ENCODE data around the gene RGS5. TPM values are rescaled to one million over a fixed set of nuclear protein-coding genes. Genes with fewer than 3 reads are reported as not detected.
"Not testable (repeated sequence)": the region's sequence is repeated elsewhere in the genome, so short reads cannot be mapped to it uniquely, and the experiment has no call there.

Gene RGS5
- total RNA-seq, 1 experiment from 2014 or later: 4.7 TPM

DNA sequence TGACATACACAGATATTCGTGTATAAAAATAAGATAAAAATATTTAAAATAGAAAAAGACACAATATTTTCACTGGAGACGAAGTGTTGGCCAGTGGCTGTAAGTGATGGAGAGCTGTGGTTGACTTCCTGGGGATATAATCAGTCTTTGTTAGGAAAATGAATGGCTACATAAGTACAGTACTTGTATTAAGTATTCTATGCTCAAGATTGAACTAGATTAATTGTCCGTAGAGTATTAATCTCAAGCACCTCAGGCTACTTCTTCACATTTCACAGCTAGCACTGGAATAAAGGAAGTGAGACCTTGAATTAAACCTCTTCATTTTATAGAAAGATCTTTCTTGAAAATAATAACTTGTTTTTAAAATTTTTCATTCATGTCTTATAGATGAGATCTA lies 39.0 kb upstream of the RGS5 start:
- no peak for DNase-seq (ENCODE audit: low spot score)
- Histone ChIP-seq H3K27ac (ENCODE audit: low read depth, low read length, poor library complexity, severe bottlenecking) (no peak overlapping the region), H3K36me3 (ENCODE audit: insufficient read depth, low read length, poor library complexity, severe bottlenecking) (no peaks in the 10 kb centered on the region), H3K27me3 (replicated peaks; ENCODE audit: insufficient read depth, low read depth, low read length, poor library complexity) (no peaks in the 10 kb centered on the region), H3K4me3 (ENCODE audit: low read depth, low read length, poor library complexity, severe bottlenecking) (no peak overlapping the region), H3K9me3 (ENCODE audit: low read depth, low read length, poor library complexity, severe bottlenecking) (no peaks in the 10 kb centered on the region), H3K4me1 (ENCODE audit: insufficient read depth, low read length, poor library complexity, severe bottlenecking) (no peaks in the 10 kb centered on the region)
- ChIA-PET POLR2A (ENCODE audit: low non-redundant PET) (no interaction called here), CTCF (no interaction called here)
- intact Hi-C loops (cut with micrococcal nuclease; ENCODE audit: unreplicated experiment): no loop called here
- BruUV-seq (replicated peaks): no TSS peak
- TF ChIP-seq EZH2 (IDR thresholded peaks at IDR 0.05; ENCODE audit: borderline replicate concordance, low read depth, low read length, poor library complexity, severe bottlenecking): no peak
- TF ChIP-seq, protein P1, sequence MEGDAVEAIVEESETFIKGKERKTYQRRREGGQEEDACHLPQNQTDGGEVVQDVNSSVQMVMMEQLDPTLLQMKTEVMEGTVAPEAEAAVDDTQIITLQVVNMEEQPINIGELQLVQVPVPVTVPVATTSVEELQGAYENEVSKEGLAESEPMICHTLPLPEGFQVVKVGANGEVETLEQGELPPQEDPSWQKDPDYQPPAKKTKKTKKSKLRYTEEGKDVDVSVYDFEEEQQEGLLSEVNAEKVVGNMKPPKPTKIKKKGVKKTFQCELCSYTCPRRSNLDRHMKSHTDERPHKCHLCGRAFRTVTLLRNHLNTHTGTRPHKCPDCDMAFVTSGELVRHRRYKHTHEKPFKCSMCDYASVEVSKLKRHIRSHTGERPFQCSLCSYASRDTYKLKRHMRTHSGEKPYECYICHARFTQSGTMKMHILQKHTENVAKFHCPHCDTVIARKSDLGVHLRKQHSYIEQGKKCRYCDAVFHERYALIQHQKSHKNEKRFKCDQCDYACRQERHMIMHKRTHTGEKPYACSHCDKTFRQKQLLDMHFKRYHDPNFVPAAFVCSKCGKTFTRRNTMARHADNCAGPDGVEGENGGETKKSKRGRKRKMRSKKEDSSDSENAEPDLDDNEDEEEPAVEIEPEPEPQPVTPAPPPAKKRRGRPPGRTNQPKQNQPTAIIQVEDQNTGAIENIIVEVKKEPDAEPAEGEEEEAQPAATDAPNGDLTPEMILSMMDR (conservative IDR thresholded peaks at IDR 0.05; ENCODE audit: low read depth, low read length): no peak

DNA sequence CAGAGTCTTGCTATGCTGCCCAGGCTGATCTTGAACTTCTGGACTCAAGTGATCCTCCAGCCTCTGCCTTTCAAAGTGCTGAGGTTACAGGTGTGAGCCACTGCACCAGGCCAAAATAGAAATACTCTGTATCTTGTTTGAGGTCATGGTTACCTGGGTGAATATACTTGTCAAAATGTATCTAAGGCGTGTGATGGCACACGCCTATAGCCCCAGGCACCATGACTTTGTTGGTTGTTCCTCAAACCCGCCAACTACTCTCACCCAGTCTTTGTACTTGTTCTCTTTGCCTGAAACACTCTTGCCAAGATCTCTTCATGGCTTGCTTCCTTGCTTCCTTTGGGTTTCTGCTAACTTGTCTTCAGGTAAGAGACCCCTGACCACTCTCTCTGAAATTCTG lies 38.0 kb upstream of the RGS5 start:
- intact Hi-C loops (cut with micrococcal nuclease; ENCODE audit: unreplicated experiment): no loop called here
- H3K9me3 ChIP-seq (ENCODE audit: low read depth, low read length, poor library complexity, severe bottlenecking): no peaks in the 10 kb centered on the region
- no peak overlapping the region for H3K27ac ChIP-seq (ENCODE audit: low read depth, low read length, poor library complexity, severe bottlenecking)
- H3K4me3 ChIP-seq (ENCODE audit: low read depth, low read length, poor library complexity, severe bottlenecking): no peak overlapping the region
- BruUV-seq (replicated peaks): no TSS peak
- no peaks in the 10 kb centered on the region for H3K4me1 ChIP-seq (ENCODE audit: insufficient read depth, low read length, poor library complexity, severe bottlenecking)
- no peaks in the 10 kb centered on the region for H3K36me3 ChIP-seq (ENCODE audit: insufficient read depth, low read length, poor library complexity, severe bottlenecking)
- CTCF ChIA-PET: no interaction called here
- H3K27me3 ChIP-seq (replicated peaks; ENCODE audit: insufficient read depth, low read depth, low read length, poor library complexity): no peaks in the 10 kb centered on the region
- POLR2A ChIA-PET (ENCODE audit: low non-redundant PET): no interaction called here
- TF ChIP-seq, protein P1 (conservative IDR thresholded peaks at IDR 0.05; ENCODE audit: low read depth, low read length): no peak
- no peak for TF ChIP-seq EZH2 (IDR thresholded peaks at IDR 0.05; ENCODE audit: borderline replicate concordance, low read depth, low read length, poor library complexity, severe bottlenecking)
- DNase-seq (ENCODE audit: low spot score): no peak

DNA sequence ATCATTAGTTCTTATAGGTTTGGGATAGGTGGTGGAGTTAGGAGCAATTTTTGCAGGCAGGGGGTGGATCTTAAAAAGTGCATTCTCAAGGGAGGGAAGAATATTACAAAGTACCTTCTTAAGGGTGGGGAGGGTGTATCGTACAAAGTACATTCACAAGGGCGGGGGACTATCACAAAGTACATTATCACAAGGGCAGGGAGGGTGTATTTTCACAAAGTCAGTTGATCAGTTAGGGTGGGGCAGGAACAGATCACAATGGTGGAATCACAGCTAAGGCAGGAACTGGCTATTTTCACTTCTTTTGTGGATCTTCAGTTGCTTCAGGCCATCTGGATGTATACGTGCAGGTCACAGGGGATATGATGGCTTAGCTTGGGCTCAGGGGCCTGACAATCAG lies 30.9 kb upstream of the RGS5 start:
- H3K27ac ChIP-seq (ENCODE audit: low read depth, low read length, poor library complexity, severe bottlenecking); H3K4me1 ChIP-seq (ENCODE audit: insufficient read depth, low read length, poor library complexity, severe bottlenecking); POLR2A ChIA-PET (ENCODE audit: low non-redundant PET); H3K27me3 ChIP-seq (replicated peaks; ENCODE audit: insufficient read depth, low read depth, low read length, poor library complexity); intact Hi-C loops (cut with micrococcal nuclease; ENCODE audit: unreplicated experiment); H3K4me3 ChIP-seq (ENCODE audit: low read depth, low read length, poor library complexity, severe bottlenecking); BruUV-seq (replicated peaks); H3K36me3 ChIP-seq (ENCODE audit: insufficient read depth, low read length, poor library complexity, severe bottlenecking); H3K9me3 ChIP-seq (ENCODE audit: low read depth, low read length, poor library complexity, severe bottlenecking); CTCF ChIA-PET; DNase-seq (ENCODE audit: low spot score): not testable (repeated sequence)

DNA sequence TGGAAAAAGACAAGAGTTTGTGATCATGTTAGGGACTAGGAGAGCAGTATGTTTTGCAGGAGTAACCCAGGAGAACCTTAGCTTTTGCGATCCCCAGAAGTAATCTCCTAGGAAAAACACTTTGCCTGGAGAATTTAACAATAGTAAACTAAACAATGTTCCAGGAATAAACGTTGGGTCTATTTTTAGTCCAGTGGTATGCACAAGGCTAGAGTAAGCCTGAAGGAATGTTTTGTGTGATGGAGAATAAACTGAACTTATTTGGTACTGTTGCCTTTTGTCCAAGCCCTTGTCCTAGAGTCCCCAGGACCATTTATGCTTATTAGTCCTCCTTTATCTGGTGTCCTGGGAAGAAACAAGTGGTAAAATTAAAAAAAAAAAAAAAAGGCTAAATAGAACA lies 28.7 kb upstream of the RGS5 start:
- CTCF ChIA-PET: no interaction called here
- no peak for TF ChIP-seq EZH2 (IDR thresholded peaks at IDR 0.05; ENCODE audit: borderline replicate concordance, low read depth, low read length, poor library complexity, severe bottlenecking)
- TF ChIP-seq, protein P1 (conservative IDR thresholded peaks at IDR 0.05; ENCODE audit: low read depth, low read length): no peak
- Histone ChIP-seq H3K27ac (ENCODE audit: low read depth, low read length, poor library complexity, severe bottlenecking) (no peak overlapping the region), H3K4me3 (ENCODE audit: low read depth, low read length, poor library complexity, severe bottlenecking) (no peak overlapping the region), H3K9me3 (ENCODE audit: low read depth, low read length, poor library complexity, severe bottlenecking) (no peaks in the 10 kb centered on the region), H3K27me3 (replicated peaks; ENCODE audit: insufficient read depth, low read depth, low read length, poor library complexity) (no peaks in the 10 kb centered on the region), H3K36me3 (ENCODE audit: insufficient read depth, low read length, poor library complexity, severe bottlenecking) (no peaks in the 10 kb centered on the region), H3K4me1 (ENCODE audit: insufficient read depth, low read length, poor library complexity, severe bottlenecking) (no peaks in the 10 kb centered on the region)
- POLR2A ChIA-PET (ENCODE audit: low non-redundant PET): no interaction called here
- intact Hi-C loops (cut with micrococcal nuclease; ENCODE audit: unreplicated experiment): no loop called here
- no TSS peak for BruUV-seq (replicated peaks)
- DNase-seq (ENCODE audit: low spot score): no peak
